ENCODE data around the gene TNK2.
A peak's percentile ranks its signal among the peaks of the same experiment; 100 is the strongest.

The TNK2 gene

GRCh38 chr3:195886181-195887141 lies 21.9 kb downstream of the TNK2 start:
- H3K4me1 ChIP-seq (ENCODE audit: control insufficient read depth in 2 of 2, insufficient read depth in 1 of 2, low read depth in 1 of 2, low read length in 2 of 2): peaks cover 20 to 31% of the 10 kb centered on the region in 2 donors
- no peak overlapping the region for H2BK120ac ChIP-seq (ENCODE audit: low read depth, low read length)
- H3K4me3 ChIP-seq (ENCODE audit: low read length in 2 of 2): peak overlapping the region in 1 of 2 donors; percentile 28
- H3K4me2 ChIP-seq (ENCODE audit: insufficient read depth, low read length, poor library complexity, severe bottlenecking): no peak overlapping the region
- peaks cover 0 to 3% (median 0%) of the 10 kb centered on the region in 3 experiments for H3K27me3 ChIP-seq (ENCODE audit: control insufficient read depth in 3 of 3, insufficient read depth in 3 of 3, low read depth in 1 of 3, low read length in 3 of 3)
- H3K36me3 ChIP-seq (replicated peaks in 1 of 2; ENCODE audit: control insufficient read depth in 2 of 2, insufficient read depth in 2 of 2, low read length in 2 of 2): peaks cover 12 to 17% of the 10 kb centered on the region in 2 donors
- no peak overlapping the region for H4K91ac ChIP-seq (ENCODE audit: low read depth, low read length, poor library complexity)
- H3K18ac ChIP-seq (ENCODE audit: low read length): peak overlapping the region; percentile 68
- H3K9me3 ChIP-seq (replicated peaks in 1 of 2; ENCODE audit: control insufficient read depth in 2 of 2, insufficient read depth in 1 of 2, low read depth in 1 of 2, low read length in 2 of 2): peaks cover 0 to 3% of the 10 kb centered on the region in 2 donors
- no peak overlapping the region for H3K27ac ChIP-seq (replicated peaks; ENCODE audit: low read length)
- H2BK5ac ChIP-seq (ENCODE audit: low read length): no peak overlapping the region
- H3K14ac ChIP-seq (ENCODE audit: low read length): peak overlapping the region; percentile 61
- no peak overlapping the region for H2BK15ac ChIP-seq (ENCODE audit: low read length)
- no peak overlapping the region for H4K8ac ChIP-seq (ENCODE audit: low read depth, low read length)
- peak overlapping the region; percentile 12 for H2AK5ac ChIP-seq (ENCODE audit: low read depth, low read length)
- no peak overlapping the region for H3K4ac ChIP-seq (ENCODE audit: low read length)
- 100% methylated on average over 1 of the region's 34 CpGs; no CpG with 5 or more reads in 1 of the 2 donors for WGBS, 2 donors (ENCODE audit: extremely low coverage in 2 of 2, insufficient read length in 2 of 2, insufficient replicate concordance in 1 of 2)
- H2BK12ac ChIP-seq (ENCODE audit: low read length): no peak overlapping the region
- peak overlapping the region; percentile 32 for H3K9ac ChIP-seq (ENCODE audit: low read depth, low read length, poor library complexity)
- H2AFZ ChIP-seq (ENCODE audit: low read length): no peak overlapping the region
- H3K23ac ChIP-seq (ENCODE audit: low read depth, low read length, poor library complexity): peak overlapping the region; percentile 83
- peaks cover 2% of the 10 kb centered on the region for H3K79me1 ChIP-seq (ENCODE audit: low read depth, low read length)
- no peak for DNase-seq (ENCODE audit: low spot score)

GRCh38 chr3:195885036-195885891 lies 23.1 kb downstream of the TNK2 start:
- H3K9me3 ChIP-seq (replicated peaks in 1 of 2; ENCODE audit: control insufficient read depth in 2 of 2, insufficient read depth in 1 of 2, low read depth in 1 of 2, low read length in 2 of 2): peaks cover 0 to 3% of the 10 kb centered on the region in 2 donors
- peak overlapping the region; percentile 65 for H3K23ac ChIP-seq (ENCODE audit: low read depth, low read length, poor library complexity)
- H2AK5ac ChIP-seq (ENCODE audit: low read depth, low read length): no peak overlapping the region
- H3K9ac ChIP-seq (ENCODE audit: low read depth, low read length, poor library complexity): peak overlapping the region; percentile 30
- peaks cover 20 to 29% of the 10 kb centered on the region in 2 donors for H3K4me1 ChIP-seq (ENCODE audit: control insufficient read depth in 2 of 2, insufficient read depth in 1 of 2, low read depth in 1 of 2, low read length in 2 of 2)
- H2BK120ac ChIP-seq (ENCODE audit: low read depth, low read length): no peak overlapping the region
- H3K18ac ChIP-seq (ENCODE audit: low read length): peak overlapping the region; percentile 52
- no peak overlapping the region for H3K4me2 ChIP-seq (ENCODE audit: insufficient read depth, low read length, poor library complexity, severe bottlenecking)
- H3K27ac ChIP-seq (replicated peaks; ENCODE audit: low read length): no peak overlapping the region
- no peak for DNase-seq (ENCODE audit: low spot score)
- peak overlapping the region; percentile 22 for H2BK5ac ChIP-seq (ENCODE audit: low read length)
- no peak overlapping the region for H3K4ac ChIP-seq (ENCODE audit: low read length)
- WGBS, 2 donors (ENCODE audit: extremely low coverage in 2 of 2, insufficient read length in 2 of 2, insufficient replicate concordance in 1 of 2): no CpG with 5 or more reads among the region's 25 CpGs
- H2BK15ac ChIP-seq (ENCODE audit: low read length): no peak overlapping the region
- no peak overlapping the region for H3K4me3 ChIP-seq (ENCODE audit: low read length in 2 of 2)
- peak overlapping the region; percentile 47 for H3K14ac ChIP-seq (ENCODE audit: low read length)
- H4K91ac ChIP-seq (ENCODE audit: low read depth, low read length, poor library complexity): no peak overlapping the region
- H3K36me3 ChIP-seq (replicated peaks in 1 of 2; ENCODE audit: control insufficient read depth in 2 of 2, insufficient read depth in 2 of 2, low read length in 2 of 2): peaks cover 12 to 17% of the 10 kb centered on the region in 2 donors
- H2BK12ac ChIP-seq (ENCODE audit: low read length): no peak overlapping the region
- no peaks in the 10 kb centered on the region for H3K79me1 ChIP-seq (ENCODE audit: low read depth, low read length)
- no peak overlapping the region for H4K8ac ChIP-seq (ENCODE audit: low read depth, low read length)
- peaks cover 0 to 3% (median 0%) of the 10 kb centered on the region in 3 experiments for H3K27me3 ChIP-seq (ENCODE audit: control insufficient read depth in 3 of 3, insufficient read depth in 3 of 3, low read depth in 1 of 3, low read length in 3 of 3)
- H2AFZ ChIP-seq (ENCODE audit: low read length): no peak overlapping the region

- no peak overlapping the region for H2AFZ ChIP-seq (ENCODE audit: low read length)
- no peaks in the 10 kb centered on the region for H3K79me1 ChIP-seq (ENCODE audit: low read depth, low read length)
- H2AK5ac ChIP-seq (ENCODE audit: low read depth, low read length): no peak overlapping the region
- no peak overlapping the region for H2BK15ac ChIP-seq (ENCODE audit: low read length)
- H3K23ac ChIP-seq (ENCODE audit: low read depth, low read length, poor library complexity): no peak overlapping the region
- H2BK12ac ChIP-seq (ENCODE audit: low read length): no peak overlapping the region
- H3K36me3 ChIP-seq (replicated peaks in 1 of 2; ENCODE audit: control insufficient read depth in 2 of 2, insufficient read depth in 2 of 2, low read length in 2 of 2): peaks cover 12 to 17% of the 10 kb centered on the region in 2 donors
- no peak for DNase-seq (ENCODE audit: low spot score)
- H3K4me1 ChIP-seq (ENCODE audit: control insufficient read depth in 2 of 2, insufficient read depth in 1 of 2, low read depth in 1 of 2, low read length in 2 of 2): peaks cover 19 to 24% of the 10 kb centered on the region in 2 donors
- no peak overlapping the region for H3K4ac ChIP-seq (ENCODE audit: low read length)
- H3K9me3 ChIP-seq (replicated peaks in 1 of 2; ENCODE audit: control insufficient read depth in 2 of 2, insufficient read depth in 1 of 2, low read depth in 1 of 2, low read length in 2 of 2): peaks cover 0 to 3% of the 10 kb centered on the region in 2 donors
- peak overlapping the region; percentile 22 for H2BK5ac ChIP-seq (ENCODE audit: low read length)
- H3K4me2 ChIP-seq (ENCODE audit: insufficient read depth, low read length, poor library complexity, severe bottlenecking): no peak overlapping the region
- no peak overlapping the region for H3K27ac ChIP-seq (replicated peaks; ENCODE audit: low read length)
- WGBS, 2 donors (ENCODE audit: extremely low coverage in 2 of 2, insufficient read length in 2 of 2, insufficient replicate concordance in 1 of 2): no CpG with 5 or more reads among the region's 14 CpGs
- no peak overlapping the region for H3K9ac ChIP-seq (ENCODE audit: low read depth, low read length, poor library complexity)
- H3K18ac ChIP-seq (ENCODE audit: low read length): no peak overlapping the region
- H4K8ac ChIP-seq (ENCODE audit: low read depth, low read length): no peak overlapping the region
- H2BK120ac ChIP-seq (ENCODE audit: low read depth, low read length): no peak overlapping the region
- H3K4me3 ChIP-seq (ENCODE audit: low read length in 2 of 2): no peak overlapping the region
- H4K91ac ChIP-seq (ENCODE audit: low read depth, low read length, poor library complexity): no peak overlapping the region
- no peak overlapping the region for H3K14ac ChIP-seq (ENCODE audit: low read length)
- peaks cover 0 to 3% (median 0%) of the 10 kb centered on the region in 3 experiments for H3K27me3 ChIP-seq (ENCODE audit: control insufficient read depth in 3 of 3, insufficient read depth in 3 of 3, low read depth in 1 of 3, low read length in 3 of 3)
These were observed 23.7 kb downstream of the TNK2 start for GRCh38 chr3:195884691-195885035.
